HG02870 (cell line): ENCODE measurements around the gene SEMA4C.
A peak's percentile ranks its signal among the peaks of the same experiment; 100 is the strongest.
"Not testable (repeated sequence)": the region's sequence is repeated elsewhere in the genome, so short reads cannot be mapped to it uniquely, and the experiment has no call there.

ENCODE experiments used
- ATAC-seq: cut with Tn5 transposase; IDR thresholded peaks from one replicate; pipeline ENCODE4 v1.9.1; 2021; ENCODE audit warnings: mild to moderate bottlenecking, moderate library complexity; ENCODE audit not compliant: unreplicated experiment

The SEMA4C gene

GRCh38 chr2:96866986-96867755, 2.7 kb downstream of the SEMA4C start:
- no peak for ATAC-seq

DNA sequence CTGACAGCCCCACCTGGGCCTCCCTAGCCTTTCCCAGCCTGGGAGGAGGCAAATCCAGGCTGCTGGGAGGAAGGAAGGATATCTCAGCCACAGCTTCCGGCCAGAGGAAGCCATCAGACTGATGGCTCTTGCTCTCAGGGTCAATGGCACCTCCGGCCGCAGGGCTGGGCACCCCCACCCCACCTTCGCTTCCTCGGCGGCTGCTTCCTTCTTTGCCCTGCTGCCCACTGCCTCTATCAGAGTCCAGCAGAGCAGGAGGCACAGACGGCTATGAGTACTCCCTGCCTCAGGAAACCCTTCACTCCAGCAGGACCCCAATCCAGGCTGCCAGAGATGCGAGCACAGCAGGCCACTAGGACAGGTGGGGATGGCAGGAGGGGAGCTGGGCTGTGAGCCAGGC, 3.3 kb downstream of the SEMA4C start:
- ATAC-seq = no peak

DNA sequence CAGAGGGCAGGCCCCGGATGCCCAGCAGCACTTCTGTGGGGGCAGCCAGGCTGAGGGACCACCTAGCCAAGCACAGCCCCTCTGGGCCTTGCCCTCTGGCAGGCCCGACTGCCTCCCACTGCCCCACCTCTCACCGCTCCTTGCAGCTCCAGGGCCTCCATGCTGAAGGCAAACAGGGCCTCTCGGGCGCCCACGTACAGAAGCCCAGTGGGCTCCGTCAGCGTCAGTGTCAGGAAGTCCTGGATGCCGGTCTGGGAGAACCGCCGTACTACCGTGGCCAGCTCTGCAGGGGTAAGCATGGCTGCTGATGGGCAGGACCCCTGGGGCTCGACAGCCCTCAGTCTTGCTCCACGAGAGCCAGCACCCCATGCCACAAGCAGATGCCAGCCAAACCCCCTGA, 3.7 kb downstream of the SEMA4C start:
- ATAC-seq = no peak

- no peak for ATAC-seq
Observed at GRCh38 chr2:96865654-96866053, 4.2 kb downstream of the SEMA4C start.

DNA sequence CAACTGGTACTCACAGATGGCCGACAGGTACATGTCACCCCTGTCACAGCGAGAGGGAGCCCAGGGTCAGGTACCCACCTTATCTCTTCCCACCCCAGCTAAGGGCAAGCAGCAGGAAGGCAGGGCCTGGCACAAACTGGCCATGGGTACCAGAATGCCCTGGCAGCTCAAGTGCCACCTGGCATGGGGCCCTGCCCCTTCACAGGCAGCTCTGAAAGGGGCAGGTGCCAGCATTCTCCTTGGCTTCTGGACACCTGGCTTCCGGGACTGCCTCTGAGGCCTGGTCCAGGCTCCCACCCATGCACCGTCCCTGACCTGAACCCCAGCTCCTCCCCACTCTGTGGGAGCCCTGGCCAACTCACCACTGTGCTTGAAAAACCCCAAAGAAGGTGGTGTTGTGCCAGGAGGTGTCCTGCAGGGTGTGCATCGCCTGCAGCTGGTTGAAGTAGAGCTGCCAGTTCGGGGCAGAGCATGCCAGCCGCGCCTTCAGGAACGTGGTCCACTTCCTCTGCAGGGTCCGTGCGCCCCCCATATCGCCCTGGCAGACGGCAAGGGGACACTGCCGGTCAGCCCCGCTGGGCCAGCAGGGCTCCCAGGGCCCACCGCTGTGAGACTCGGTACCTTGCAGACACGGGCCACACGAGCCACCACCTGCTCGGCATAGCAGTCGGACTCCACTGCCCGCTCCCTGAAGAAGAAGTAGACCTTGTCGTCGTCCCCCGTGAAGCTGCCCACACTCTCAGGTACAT, 5.4 kb downstream of the SEMA4C start:
- no peak for ATAC-seq

DNA sequence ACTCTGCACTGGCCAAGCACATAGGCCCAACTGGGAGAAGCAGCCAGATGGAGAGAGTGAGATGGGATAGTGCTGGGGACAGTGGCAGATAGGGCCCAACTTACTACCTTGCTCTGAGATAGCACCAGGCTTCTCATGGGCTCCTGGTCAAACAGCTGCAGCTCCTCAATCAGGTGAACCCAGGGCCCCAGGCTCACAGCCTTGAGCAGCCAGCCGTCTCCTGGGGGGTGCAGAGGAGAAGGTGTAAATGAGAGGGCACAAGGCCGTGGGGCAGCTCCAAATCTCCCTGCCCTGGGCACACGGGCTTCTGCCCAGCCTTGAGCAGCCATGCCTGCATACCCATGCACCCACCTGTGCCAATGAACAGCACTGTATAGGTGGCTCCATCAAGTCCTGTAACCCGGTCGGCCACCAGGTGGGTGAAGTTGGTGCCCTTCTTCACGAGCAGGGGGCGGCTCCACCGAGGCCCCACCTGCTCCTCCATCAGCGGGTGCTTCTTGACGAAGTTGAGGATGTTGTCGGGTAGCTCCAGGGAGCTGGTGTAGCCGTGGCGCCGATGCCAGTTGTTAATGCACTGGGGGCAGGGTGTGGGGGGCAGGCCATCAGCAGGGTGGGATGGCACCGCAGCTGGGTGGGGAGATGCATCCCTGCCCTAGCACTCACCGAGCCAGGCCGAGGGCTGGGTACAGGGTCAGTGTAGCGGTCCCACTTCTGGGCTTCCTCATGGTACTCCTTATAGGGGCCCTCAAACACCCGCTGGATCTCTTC, 6.1 kb downstream of the SEMA4C start:
- ATAC-seq = no peak

DNA sequence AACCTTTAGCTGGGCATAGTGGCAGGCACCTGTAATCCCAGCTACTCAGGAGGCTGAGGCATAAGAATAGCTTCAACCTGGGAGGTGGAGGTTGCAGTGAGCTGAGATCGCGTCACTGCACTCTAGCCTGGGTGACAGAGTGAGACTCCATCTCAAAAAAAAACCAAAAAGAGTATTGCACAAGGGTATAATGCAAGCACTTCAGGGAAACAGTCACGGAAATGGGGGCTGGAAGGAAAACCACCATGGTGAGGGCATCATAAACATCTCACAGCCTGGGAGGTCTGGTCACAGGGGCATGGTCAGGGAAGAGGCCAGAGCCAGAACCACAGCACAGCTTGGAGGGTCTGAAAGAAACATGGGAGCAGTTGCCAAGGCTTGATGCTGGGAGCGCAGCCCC, 6.8 kb downstream of the SEMA4C start:
- ATAC-seq = not testable (repeated sequence)

DNA sequence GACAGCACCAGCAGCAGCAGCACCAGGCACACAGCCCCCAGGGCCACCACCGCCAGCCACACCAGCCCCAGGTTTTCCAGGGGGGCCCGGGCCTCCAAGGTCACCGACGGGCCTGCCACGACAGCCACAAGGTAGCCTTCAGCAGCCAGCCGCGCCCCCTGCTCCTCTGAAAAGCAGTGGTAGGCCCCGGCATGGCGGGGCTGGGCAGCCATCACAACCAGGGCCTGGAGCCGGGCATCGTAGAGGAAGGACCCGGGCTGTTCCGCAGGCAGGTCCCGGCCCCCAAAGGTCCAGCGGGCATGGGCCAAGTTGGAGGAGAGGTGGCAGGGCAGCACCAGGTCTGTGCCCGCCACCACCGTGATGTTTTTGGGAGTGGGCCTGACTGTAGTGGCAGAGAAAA, 8.8 kb downstream of the SEMA4C start:
- no peak for ATAC-seq

DNA sequence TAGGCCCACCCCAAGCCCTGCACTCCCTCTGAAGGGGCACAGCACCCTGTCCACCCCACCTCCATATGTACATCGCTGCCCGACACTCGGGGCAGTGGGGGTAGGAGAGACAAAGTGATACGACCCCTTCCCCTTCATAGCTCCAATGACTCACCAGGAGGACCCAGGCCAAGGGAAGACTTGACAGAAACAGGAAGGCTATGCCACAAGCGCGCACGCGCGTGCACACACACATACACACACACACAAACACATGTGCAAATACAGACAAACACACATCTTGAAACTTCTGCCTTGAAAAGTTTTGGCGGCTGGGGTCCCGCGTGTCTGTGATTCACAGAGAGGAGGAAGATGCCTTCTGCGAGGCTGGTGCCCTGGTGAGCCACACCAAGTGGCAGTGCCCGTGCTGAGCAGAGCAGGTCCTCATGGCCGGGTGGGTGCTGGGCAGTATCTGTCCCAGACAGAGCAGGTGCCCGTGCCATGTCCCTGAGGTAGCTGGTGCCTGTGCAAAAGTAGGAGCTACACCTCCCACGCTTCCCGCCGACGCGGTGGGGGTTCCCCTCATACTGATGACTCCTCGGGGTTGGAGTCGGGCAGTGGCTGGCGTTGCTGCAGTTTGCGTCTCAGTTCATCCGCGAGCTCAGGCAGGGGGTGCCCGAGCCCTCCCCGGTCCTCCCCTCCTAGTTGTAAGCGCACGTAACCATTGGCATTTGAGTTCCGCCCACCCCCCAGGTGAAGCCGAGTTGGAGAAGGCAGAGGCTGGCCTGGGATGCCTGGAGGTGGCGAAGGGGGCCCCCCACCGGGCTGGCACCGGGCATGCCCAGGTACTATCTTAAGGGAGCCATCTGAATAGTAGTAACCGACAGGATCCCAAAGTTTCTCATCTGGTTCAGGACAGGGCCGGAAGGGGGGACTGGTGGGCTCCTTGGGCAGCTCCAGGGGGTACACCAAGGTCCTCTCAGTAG, 9.5 kb downstream of the SEMA4C start:
- no peak for ATAC-seq

- no peak for ATAC-seq
Observed at GRCh38 chr2:96859681-96860064, 10.2 kb downstream of the SEMA4C start.

DNA sequence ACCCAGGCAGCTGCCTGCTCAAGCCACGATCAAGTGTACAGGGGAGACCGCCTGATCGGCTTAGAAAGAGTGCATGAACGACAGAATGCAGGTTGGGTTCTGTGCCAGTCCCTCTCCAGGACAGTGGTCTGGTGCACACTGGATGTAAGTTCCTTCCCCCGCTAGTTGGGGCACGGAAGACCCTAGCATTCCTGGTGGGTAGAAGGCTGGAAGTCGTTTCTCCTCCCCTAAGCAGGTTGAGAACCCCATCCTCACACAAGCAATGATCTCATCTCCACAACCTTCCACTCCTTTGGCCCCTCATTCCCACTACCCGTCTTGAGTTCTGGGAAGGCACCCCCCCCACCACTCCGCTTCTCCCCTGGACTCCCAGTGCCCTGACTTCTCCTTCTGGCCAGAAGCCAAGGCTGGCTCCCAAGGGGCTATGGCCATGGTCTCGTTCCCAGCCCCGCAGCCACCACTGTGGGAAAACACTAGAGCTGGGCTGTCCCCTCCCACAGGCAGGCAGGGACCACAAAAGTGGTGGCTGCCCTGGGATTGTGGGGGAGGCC, 10.7 kb downstream of the SEMA4C start:
- no peak for ATAC-seq

- ATAC-seq = peak; percentile 89
Observed at GRCh38 chr2:96857667-96858372, 12.1 kb downstream of the SEMA4C start, which contains the start of gene ANKRD39. Gene ANKRD39 (minus strand): TSS chr2:96858016. CDS start chr2:96857987, 29 bp downstream.

DNA sequence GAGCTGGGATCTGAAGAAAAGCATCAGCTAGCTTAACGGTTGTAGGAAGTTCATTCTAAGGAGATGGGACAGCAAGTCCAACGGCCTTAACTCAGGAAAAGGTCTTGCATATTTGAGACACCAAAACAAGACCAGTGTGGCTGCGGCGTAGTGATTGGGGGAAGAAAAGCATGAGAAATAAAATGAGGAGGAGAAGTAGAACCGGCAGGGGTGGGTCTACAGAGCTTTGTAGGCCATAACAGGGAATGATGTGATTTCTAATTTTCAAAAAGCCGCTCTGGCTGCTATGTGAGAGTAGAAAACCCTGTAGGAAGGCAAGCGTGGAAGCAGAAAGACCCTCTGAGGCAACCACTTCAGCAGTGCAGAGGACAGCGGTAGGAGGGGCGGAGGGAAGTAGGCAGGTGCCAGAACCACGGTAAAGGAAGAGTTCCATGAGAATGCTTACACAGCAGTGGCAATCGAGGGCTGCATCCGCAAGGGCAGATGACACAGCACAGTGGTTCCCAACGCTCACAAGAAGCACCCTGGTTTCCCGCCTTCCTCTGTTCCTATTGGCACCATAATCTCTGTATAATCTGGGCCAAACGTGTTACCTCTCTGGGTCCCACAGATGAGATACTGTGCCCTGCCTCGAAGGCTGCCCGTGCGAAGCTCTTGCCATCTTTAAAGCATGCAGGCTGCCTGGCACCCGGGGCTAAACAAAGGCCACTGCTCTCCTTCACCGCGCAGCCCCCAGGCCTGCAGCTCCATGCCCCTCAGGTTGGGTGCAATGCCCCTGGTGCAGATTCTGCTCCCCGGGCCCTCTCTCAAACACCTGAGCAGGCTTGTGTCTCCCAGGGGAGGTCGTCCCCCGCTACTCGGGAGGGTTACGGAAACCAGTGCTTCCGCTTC, 12.9 kb downstream of the SEMA4C start:
- no peak for ATAC-seq

DNA sequence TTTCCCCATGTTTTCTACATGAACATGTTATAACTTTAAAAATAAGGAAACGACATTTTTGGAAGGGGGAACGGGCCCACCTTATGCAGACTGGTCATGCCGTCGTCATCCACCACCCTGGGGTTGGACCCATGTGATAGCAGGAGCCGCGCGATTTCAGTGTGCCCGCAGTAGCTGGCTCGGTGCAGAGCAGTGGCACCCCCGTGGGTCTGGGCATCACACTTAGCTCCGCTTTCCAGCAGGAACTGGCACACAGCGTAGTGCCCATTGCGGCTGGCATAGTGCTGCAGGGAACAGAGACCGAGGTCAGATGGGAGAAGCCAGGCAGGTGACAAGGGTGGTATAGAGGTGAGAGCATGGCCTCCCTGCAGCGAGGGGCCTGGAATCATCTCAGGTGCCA, 16.6 kb downstream of the SEMA4C start:
- no peak for ATAC-seq

DNA sequence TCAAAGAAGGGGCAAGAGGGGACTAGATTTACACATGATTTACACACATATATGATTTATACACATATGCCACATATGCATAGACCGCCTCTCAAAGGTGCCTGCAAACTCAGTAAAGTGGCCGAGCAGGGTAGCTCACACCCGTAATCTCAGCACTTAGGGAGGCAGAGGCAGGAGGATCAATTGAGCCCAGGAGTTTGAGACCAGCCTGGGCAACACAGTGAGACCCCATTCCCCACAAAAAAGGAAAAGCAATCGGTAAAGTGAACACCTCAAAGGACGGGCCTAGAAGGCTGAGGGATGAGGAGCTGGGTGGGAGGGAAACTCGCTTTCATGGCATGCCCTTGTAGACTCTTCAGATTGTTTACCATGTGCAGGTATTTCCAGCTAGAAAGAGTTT, 17.2 kb downstream of the SEMA4C start:
- ATAC-seq = no peak

DNA sequence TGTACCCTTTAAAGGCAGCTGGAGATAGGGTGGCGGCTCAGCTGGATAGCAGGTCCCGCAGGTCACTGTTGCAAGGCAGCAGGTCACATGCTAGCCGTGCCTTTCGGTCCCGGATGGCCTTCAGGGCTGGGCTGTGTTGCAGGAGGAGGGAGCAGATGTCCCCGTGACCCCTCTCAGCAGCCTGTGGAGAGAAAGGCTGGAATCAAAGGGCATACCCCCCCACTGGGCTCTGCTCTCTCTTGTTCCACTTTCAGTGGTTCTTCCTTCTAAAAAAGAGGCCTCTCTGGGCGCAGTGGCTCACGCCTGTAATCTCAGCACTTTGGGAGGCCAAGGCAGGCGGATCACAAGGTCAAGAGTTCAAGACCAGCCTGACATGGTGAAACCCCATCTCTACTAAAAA, 21.6 kb downstream of the SEMA4C start:
- no peak for ATAC-seq

DNA sequence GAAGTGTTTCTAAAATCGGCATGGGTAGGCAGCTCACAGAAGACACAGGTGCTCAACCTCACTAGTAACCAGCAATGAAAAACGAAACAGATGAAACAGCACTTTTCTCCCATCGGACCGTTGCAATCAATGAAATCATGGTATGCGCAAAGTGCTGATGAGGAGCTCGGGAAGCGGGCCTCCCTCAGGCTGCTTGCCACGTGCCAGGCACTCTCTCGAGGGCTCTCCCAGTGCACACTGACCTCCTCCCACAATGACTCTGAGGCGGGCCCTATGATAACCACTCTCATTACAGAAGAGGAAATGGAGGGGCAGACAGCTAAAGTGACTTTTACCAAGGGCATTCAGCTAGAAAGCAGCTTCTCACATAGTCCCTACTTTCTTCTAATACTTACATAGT, 22.3 kb downstream of the SEMA4C start:
- no peak for ATAC-seq

- ATAC-seq = no peak
Observed at GRCh38 chr2:96846825-96847224, 23.1 kb downstream of the SEMA4C start.

DNA sequence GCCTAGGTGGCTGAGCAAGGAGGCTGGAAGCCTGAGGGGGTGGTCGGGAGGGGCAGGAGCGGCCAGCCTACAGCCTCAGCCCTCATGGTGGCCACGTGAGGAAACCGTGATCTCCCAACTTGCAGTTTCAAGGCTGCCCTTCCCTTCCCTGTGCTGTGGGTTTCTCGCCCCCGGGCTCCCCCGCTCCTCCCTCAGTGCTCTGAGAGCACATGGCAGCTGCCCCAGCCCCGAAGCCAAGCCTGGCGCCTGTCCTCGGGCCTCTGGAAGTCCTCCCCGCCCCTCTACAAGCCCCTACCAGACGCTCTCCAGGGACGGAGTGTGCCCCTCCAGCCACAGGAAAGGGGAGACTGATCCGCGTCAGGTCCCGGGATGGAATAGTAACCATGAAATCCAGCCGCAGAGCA, 25.5 kb downstream of the SEMA4C start:
- ATAC-seq = no peak
